ENCODE results near the gene TBX1. TPM values are rescaled to one million over a fixed set of nuclear protein-coding genes. Genes with fewer than 3 reads are reported as not detected.
"Not testable (repeated sequence)": the region's sequence is repeated elsewhere in the genome, so short reads cannot be mapped to it uniquely, and the experiment has no call there.

TBX1 gene
- total RNA-seq, 4 donors from 2014 or later, result 0.18 to 4.4 (median 0.26) TPM

GRCh38 chr22:19773470-19774040 is 13.0 kb downstream of the TBX1 start:
- WGBS, 2 donors, result 100% methylated on average over 1 of the region's 9 CpGs; no CpG with 5 or more reads in 1 of the 2 donors
- Histone ChIP-seq H3K4me3 (no peak overlapping the region), H3K36me3 (no peaks in the 10 kb centered on the region), H3K4me1 (peaks cover 0 to 10% (median 0%) of the 10 kb centered on the region in 3 donors), H3K27me3 (peaks cover 0 to 81% (median 0%) of the 10 kb centered on the region in 4 donors), H3K9me3 (no peaks in the 10 kb centered on the region), H3K27ac (no peak overlapping the region)
- intact Hi-C loops (cut with DNase I), result no loop called here
- TF ChIP-seq CTCF (IDR thresholded peaks at IDR 0.05) (no peak), POLR2A (IDR thresholded peaks at IDR 0.05) (no peak)
- no peak for DNase-seq

- Histone ChIP-seq H3K27ac (no peak overlapping the region), H3K36me3 (no peaks in the 10 kb centered on the region), H3K4me3 (no peak overlapping the region), H3K9me3 (no peaks in the 10 kb centered on the region), H3K4me1 (peaks cover 0 to 10% (median 0%) of the 10 kb centered on the region in 3 donors), H3K27me3 (peaks cover 0 to 78% (median 0%) of the 10 kb centered on the region in 4 donors)
- TF ChIP-seq CTCF (IDR thresholded peaks at IDR 0.05), result no peak
- TF ChIP-seq POLR2A (IDR thresholded peaks at IDR 0.05), result no peak
- 91 to 94% methylated on average over 8 of the region's 8 CpGs for WGBS, 2 donors
- no peak for DNase-seq
- intact Hi-C loops (cut with DNase I), result no loop called here
Measured at GRCh38 chr22:19774628-19775027, 14.1 kb downstream of the TBX1 start.

- no peak for DNase-seq
Measured at GRCh38 chr22:19775496-19776325, 15.1 kb downstream of the TBX1 start.

GRCh38 chr22:19776433-19777031 is 16.0 kb downstream of the TBX1 start:
- Histone ChIP-seq H3K9me3 (peaks cover 0 to under 1% (median 0%) of the 10 kb centered on the region in 3 donors), H3K4me3 (no peak overlapping the region), H3K27ac (no peak overlapping the region), H3K27me3 (peaks cover 0 to 61% (median 0%) of the 10 kb centered on the region in 4 donors), H3K36me3 (no peaks in the 10 kb centered on the region), H3K4me1 (peaks cover 0 to 10% (median 0%) of the 10 kb centered on the region in 3 donors)
- no peak for DNase-seq
- 44 to 61% methylated on average over 12 to 13 of the region's 18 CpGs for WGBS, 2 donors
- intact Hi-C loops (cut with DNase I), result no loop called here
- TF ChIP-seq POLR2A (IDR thresholded peaks at IDR 0.05) (no peak), CTCF (IDR thresholded peaks at IDR 0.05) (no peak)

More at GRCh38 chr22:19775496-19776325, 15.1 kb downstream of the TBX1 start:
- intact Hi-C loops (cut with DNase I), result no loop called here
- peaks cover 0 to 10% (median 0%) of the 10 kb centered on the region in 3 donors for H3K4me1 ChIP-seq
- H3K9me3 ChIP-seq, result no peaks in the 10 kb centered on the region
- no peak overlapping the region for H3K27ac ChIP-seq
- 89 to 90% methylated on average over 1 to 2 of the region's 24 CpGs for WGBS, 2 donors
- H3K36me3 ChIP-seq, result no peaks in the 10 kb centered on the region
- H3K27me3 ChIP-seq, result peaks cover 0 to 67% (median 0%) of the 10 kb centered on the region in 4 donors
- TF ChIP-seq CTCF (IDR thresholded peaks at IDR 0.05) (no peak), POLR2A (IDR thresholded peaks at IDR 0.05) (no peak)
- no peak overlapping the region for H3K4me3 ChIP-seq

DNA sequence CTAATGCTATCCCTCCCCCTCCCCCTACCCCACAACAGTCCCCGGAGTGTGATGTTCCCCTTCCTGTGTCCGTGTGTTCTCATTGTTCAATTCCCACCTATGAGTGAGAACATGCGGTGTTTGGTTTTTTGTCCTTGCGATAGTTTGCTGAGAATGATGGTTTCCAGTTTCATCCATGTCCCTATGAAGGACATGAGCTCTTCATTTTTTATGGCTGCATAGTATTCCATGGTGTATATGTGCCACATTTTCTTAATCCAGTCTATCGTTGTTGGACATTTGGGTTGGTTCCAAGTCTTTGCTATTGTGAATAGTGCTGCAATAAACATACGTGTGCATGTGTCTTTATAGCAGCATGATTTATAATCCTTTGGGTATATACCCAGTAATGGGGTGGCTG is 16.6 kb downstream of the TBX1 start:
- Histone ChIP-seq H3K27me3 (peaks cover 0 to 60% (median 0%) of the 10 kb centered on the region in 4 donors), H3K4me1 (peaks cover 0 to 10% (median 0%) of the 10 kb centered on the region in 3 donors)
- H3K27ac ChIP-seq; intact Hi-C loops (cut with DNase I); DNase-seq; H3K9me3 ChIP-seq; H3K4me3 ChIP-seq; H3K36me3 ChIP-seq: not testable (repeated sequence)
- WGBS, 2 donors, result 68 to 78% methylated on average over 4 of the region's 6 CpGs
